NCI-H146 treated with DMSO at 0.1 percent for 48 hours (cell line): Measurements from ENCODE around the gene C20orf204.
A peak's percentile ranks its signal among the peaks of the same experiment; 100 is the strongest.

ENCODE experiments used
- DNase-seq: peaks from one replicate; lab custom pipeline; 2025; ENCODE audit not compliant: unreplicated experiment; lab: John Stamatoyannopoulos, UW

Gene C20orf204

DNA sequence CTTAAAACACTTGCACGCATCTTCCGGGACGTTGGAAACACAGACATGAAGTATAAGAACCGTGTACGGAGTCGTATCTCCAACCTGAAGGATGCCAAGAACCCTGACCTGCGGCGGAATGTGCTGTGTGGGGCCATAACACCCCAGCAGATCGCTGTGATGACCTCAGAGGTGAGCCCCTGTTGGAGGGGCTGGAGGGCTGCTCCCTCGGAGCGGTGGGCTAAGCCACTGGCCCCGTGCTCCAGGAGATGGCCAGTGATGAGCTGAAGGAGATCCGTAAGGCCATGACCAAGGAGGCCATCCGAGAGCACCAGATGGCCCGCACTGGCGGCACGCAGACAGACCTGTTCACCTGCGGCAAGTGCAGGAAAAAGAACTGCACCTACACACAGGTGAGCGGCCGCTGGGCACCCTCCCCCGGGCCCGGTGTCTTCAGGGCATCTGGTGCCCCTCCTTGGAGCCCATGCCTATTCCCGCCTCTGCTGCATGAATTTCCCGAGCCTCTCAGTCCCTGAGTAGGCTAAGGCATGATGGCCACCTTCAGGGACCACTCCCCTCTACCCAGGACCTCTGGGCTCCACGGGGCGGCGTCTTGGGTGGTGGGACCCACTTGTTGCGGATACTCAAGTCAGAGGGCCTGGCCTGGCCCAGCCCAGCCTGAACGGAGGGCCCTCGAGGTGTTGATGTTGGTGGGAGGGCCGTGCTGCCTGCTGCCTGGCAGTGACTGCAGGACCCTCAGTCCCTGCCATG lies 34.4 kb downstream of the C20orf204 start:
- no peak for DNase-seq

DNA sequence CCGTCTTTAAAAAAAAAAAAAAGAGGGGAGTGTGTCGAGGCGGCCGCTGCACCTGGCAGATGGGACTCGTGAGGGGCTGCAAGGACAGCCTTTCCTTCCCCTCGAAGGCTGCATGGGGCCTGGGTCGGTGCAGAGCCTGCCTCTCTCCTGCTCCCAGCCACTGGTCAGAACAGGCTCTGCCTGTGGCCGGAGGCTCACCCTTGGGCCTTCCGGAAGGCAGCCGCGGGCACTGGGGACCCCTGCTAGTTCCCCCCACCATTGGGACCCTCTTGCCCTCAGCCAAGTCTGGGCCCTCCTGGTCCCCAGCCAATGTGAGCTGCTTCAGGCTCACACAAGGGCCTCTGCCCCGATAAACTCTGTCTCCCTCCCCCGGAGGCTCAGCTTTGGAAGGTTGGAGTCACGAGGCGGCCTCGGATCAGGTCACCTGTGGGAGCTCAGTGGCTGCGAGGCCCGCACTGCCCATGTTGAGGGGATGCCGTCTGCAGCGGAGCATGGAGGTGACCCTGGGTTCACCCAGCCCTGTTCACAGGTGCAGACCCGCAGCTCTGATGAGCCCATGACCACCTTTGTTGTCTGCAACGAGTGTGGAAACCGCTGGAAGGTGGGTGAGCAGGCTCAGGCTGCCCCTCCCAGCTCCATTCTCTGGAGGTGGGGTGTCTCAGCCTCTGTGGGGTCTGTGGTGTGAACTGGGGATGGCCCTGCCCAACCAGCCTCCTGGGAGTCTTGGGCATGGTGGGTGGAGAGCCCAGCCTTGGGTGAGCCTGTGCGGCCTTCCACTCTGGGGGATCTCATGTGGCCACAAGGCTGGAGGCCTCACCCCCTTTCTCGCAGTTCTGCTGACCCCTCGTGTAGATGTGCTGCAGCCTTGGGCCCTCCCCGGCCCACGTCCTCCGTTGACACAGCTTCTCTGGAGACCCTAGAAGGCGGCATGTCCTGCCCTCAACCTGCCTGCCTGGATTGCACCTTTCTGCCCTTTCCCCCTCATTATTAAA lies 35.7 kb downstream of the C20orf204 start:
- no peak for DNase-seq

DNA sequence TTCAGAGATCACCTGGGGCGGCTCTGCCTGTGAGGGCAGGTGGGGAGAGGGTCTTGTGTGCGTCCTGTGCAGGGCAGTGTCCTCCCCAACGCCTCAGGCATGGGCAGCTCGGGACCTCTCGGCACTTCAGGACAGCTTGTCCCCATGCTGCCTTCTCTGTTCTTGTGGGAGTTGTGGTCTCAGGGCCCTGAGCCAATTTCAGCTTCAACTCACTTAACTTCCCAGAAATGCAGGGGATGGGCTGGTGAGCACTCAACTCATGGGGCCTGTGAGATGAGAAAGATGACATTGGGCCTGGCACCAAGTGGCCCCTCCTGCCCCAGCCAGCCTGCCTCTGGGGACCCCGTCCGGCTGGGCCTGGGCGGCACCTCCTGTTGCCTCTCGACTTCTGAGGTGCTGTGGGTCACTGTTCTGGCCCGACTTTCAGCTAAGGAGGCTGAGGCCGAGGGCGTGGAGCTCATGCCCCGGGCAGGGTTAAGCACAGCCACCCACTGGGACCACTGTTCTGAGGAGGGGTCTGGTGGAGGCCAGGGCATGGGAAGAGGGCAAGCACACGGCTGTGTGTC lies 36.6 kb downstream of the C20orf204 start:
- DNase-seq: no peak

DNA sequence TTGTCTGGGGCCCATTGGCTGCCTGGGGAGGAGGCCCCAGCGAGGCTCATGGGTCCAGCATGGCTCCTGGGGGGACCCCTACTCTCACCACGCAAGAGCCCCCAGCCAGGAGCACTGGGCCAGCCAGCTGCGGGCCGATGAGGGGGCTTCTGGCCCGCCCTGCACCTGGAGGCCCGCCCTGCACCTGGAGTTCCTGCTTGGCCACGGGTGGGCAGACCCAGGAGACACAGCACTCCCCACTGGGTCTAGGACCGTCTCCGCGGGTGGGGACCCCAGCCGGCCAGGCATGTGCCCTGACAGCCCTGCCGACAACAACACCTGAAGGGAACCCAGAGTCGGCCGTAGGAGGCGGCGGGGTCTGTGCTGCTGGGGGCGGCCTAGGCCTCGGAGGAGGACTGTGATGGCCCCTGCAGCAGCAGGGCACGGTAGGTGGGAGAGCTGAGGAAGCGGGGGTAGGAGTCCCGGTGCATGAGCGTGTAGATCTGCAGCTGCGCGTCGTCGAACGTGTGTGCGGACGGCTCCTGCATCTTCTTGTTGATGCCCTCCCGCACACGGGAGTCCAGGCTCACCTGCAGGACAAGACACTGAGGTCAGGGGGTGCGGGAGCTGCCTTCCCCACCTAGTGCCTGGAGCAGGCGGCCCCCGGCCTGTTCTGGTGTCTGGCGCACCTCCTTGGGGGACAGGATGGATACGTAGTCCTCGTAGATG lies 37.6 kb downstream of the C20orf204 start:
- no peak for DNase-seq

DNA sequence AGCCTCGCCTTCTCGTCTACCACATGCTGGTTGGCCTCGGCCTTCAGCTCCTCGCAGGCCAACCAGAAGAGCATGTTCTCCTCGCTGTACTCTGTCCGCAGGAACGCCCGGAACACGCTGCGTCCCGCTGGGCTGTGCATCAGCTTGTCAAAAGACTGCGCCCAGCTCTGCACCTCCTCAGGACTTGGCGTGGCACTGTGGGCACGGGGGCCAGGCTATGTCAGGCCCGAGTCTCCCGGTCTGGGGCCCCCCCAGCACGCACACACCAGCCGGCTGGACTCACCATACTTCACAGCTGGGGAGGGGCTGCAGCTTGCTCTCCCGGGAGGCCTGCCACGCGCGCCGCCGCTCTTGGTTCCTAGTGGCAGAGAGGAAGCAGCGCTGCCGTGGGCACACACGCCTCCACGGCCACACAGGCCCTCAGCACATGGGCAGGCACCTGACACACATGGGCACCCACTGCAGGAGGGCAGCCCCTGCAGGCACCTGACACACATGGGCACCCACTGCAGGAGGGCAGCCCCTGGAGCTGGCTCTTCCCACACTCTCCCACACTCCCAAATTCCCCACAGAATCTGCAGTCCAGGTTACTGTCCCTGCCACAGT lies 38.3 kb downstream of the C20orf204 start:
- no peak for DNase-seq

DNA sequence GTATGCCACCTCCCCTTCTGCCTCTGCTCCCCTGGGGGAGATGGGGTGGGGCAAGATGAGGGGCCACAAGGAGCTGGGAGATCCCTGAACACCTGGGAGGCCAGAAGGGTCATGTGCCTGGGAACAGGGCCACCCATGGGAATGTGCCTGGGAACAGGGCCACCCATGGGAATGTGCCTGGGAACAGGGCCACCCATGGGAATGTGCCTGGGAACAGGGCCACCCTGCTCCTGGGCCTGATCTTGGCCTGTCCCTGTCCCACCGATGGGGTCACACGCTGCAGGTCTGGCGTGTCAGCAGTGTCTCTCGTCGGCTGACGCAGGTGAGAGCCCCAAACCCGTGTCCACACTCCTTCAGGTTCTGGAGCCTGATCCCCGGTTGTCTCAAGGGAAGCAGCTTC lies 39.0 kb downstream of the C20orf204 start:
- DNase-seq: no peak

DNA sequence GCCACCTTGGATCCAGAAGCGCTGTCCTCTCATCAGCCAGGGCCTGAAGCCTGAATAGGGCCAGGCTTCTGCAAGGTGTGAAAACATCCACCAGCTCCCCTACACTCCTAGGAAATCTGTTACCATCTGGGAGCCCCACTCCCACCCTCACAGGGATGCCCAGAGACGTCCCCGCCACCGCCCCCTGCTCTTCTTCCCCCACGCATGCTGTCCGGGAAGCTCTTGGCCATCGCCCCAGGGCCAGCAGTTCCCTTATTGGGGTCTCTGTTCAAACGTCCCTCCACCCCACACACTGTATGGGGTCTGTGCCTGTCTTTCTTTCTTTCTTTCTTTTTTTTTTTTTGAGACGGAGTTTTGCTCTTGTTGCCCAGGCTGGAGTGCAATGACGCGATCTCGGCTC lies 39.6 kb downstream of the C20orf204 start:
- DNase-seq: no peak

DNA sequence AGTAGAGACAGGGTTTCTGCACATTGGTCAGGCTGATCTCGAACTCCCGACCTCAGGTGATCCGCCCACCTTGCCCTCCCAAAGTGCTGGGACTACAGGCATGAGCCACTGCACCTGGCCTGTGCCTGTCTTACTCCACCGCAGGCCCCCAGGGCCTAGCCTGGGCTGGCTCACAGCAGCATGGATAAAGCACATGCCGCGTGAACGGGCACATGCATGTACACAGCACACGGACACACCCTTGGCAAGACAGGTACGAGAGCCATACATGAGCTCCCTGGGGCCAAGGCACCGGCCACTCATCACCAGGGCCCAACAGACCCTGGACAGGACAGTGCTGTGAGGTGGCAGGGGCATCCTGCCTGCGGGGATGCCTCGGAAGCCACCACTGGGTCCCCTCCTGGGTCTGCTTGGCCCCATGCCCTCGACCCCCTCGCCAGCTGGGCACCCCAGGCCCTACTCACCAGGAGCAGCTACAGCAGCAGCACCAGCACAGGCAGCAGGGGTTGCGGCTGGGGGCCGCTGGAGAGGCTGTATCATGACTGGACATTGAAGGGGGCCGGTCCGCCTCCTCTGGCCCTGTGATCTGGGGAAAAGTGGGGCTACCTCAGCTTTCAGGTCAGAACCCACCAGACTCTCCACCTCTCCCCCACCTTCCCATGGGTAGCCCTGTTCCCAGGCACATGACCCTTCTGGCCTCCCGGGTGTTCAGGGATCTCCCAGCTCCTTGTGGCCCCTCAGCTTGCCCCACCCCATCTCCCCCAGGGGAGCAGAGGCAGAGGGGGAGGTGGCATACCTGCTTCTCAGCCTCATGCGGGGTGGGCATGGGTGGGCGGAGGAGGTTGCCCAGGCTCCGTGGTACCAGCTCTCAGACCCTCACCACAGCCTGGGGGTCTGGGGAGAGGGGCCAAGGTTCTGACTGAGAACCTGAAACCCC lies 40.3 kb downstream of the C20orf204 start:
- DNase-seq: no peak

DNA sequence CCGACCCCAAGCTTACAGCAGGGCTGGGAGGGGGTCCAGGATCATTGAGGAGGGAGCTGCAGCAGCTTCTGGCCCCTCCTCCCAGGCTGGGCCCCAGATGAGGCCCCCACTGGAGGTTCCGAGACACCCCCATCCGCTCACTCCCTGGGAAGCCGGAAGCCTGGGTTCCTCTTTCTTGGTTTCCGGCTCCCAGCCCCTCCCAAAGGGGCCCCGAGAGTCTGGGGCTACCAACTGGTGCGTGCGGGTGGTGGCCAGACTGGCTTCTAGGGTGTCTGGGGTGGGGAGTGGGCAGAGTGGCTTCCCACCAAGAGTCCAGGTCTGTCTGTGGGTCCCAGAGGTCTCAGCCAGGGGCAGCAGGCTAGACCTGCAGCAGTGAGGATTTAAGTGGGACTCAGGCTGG lies 41.1 kb downstream of the C20orf204 start:
- DNase-seq: no peak

DNA sequence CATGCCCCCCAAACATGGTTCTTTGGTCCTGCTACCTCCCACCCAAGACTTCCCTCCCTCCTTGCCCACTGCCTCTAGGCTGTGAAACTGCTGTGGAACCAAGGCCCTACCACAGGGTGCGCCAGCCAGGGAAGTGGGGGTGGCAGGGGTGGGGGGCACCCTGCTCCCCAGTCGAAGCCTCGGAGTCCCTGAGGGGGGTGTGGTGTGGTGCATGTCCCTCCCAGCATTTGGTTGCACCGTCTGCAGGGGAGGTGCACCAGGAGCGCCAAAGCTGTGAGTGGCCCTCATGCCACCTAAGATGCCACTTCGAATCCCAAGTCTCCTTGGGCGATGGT lies 41.5 kb downstream of the C20orf204 start:
- no peak for DNase-seq

DNA sequence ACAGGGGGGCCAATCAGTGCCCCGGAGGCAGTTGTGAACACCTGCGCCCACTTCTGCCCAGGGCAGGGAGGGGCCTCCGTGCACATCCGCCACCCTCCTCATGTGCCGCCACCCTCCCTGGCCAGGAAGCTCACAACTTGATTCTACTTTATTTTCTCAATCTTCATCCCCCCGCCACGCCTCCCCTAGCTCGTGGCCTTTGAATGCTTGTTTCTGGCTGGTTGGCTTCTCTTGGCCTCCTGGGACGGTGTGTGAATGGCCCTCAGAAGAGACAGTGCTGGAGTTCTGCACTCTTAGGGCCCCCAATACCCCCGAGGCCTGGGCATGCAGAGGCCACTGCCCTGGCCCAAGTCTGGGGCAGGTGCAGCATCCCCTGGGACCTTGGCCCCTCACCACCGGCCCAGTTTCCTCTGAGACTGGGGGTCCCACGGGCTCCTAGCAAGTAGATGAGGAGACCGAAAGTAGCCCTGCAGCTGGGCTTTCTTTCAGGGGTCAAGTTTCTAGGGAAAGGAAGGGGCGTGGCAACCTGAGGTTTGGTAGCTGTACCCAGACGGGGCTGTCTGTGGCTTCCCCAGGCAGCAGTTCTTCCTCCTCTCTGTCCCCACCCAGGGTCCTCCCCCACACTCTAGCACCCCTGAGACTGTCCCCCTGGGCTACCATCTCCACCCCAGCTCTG lies 42.0 kb downstream of the C20orf204 start:
- DNase-seq: no peak

DNA sequence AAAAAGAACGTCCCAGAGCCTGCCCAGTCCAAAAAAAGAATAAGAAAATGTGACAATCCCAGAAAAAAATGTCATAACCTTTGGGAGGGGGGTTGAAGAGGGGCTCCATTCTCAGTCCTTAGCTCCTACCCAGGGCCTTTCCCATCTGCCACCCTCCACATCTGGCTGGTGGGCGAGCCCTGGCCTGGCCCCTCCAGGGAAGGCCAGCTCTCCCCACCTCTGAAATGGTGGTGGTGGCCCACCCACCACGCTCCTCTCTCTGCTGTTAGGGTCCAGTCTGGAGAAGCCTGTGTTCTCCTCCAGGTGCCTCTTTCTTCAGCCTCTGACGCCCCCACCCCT lies 42.9 kb downstream of the C20orf204 start:
- no peak for DNase-seq

DNA sequence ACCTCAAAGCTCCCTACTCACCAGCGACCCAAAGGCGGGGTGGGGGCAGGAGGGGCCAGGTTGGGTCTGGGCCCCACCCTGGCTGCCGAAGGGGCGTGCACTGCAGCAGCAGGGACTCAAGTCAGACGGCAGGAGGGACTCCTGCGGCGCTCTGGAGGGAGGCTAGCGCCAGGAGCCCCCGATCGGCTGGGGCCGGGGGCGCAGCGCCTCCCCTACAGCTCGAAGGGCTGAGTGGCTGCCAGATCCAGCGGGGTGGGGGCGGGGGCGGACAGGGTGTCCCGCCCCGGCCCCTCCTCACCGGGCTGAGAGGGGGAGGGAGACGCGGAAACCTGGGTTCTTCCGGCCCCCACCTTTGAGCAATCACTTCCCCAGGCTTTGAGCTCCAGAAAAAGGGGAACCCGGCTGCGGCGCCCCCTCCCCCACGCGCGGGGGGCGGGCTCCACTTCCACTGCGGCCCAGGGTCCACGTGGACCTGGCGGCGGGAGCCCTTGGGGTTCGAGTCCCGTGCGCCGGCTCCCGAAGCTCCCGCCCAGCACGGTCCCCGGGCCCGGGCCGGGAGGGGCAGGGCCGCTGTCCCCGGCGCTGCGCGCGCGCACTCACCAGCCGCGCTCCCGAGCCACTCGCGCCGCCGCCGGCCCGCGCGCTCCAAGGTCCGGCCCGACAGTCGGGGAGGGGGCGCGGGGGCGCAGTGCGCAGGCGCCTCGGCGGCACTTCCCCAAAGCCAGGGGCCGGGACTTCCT lies 43.5 kb downstream of the C20orf204 start, which contains the start of gene RGS19:
TSS of gene RGS19 (minus strand) at position 246 of the 740 bp plus-strand sequence. CDS start 2,632 bp downstream, outside the sequence.
- peak; percentile 36 for DNase-seq

DNA sequence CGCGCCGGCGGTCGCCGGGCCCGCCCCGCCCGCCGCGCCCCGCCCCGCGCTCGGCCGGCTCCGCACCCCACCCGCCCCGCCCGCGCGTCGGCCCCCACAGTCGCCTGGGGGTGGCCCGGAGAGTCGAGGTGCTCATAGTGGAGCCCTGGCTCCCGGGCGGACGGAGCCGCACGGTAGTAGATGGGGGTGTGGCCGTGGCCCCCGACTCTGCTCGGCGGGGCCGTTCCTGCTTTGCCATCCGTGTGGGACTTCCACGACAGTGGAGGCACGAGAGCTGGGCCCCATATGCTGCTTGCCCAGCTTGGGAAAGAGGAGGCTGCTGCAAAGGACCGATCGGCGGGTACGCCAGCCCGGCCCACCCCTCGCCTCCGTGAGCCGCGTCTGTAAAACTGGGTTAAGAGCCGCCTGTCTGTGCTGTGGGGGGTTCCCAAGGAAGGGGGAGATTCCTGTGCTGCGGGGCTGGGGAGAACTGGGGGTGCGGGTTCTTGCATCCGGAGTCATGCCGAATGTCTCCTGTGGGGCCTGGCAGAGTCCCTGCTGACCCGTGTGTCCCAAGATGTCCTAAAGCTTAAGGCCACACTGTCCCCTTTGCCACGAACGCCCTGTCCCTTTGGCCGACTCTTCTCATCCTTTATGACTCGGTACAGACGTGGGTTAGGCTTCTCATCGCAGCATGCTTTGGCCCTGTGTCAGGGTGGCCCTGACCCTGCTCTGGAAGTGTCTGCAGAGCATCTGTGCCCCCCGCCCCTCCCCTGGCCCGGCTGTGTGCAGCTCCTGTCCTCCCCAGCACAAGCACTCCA lies 44.2 kb downstream of the C20orf204 start, which contains the start of gene OPRL1:
TSS of gene OPRL1 (plus strand) at position 70 of the 800 bp plus-strand sequence. CDS start 12,639 bp downstream, outside the sequence.
- no peak for DNase-seq

DNA sequence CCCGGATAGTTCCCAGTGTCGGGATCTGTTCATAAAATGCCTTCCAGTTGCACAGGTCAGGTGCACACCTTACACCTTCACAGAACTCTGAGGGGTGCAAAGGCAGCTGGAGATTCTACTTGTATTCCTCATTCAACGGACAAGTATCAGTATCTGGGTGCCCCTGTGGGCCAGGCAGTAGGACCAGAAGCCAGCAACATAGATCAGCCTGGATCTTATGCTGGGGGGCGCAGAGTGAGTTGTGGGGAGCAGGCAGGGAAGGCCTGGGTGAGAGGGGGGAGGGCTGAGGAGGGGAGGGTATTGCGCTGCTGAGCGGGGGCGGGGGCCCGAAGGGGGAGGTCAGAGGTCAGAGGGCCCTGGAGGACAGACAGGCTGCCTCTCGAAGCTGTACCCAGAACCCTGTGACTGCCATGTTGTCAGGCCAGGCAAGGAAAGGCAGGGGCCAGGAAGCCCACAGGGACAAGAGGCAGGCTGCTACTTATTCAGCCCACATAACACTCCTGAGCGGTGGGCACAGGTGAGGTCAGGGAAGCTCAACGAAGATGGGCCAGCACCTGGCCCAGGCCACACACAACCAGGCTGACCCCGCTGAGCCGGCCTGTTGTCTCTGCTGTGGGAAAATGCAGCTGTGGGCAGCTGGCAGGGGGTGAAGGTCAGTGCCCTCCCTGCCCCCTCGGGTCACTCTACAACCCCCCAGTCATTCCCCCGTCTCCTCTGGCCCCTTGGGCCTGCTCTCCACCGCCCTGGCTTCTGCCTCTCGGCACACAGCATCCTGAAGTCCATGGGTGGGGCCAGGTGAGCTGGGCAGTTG lies 45.0 kb downstream of the C20orf204 start:
- DNase-seq: no peak

DNA sequence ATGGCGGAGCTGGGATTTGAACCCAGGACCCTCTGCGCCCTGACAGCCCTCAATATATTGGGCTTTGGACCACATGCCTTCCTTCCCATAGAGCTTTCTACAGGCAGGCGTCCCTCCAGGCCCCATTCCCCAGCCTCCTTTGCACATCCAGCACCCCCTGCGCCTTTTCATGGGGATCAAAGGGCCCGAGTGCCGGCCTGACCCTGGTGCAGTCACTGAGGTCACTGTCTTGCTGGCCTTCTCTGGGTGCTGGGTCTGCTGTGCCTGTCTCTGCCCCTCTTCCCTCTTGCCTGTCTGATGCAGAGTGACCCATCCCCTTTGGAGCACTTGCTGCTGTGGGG lies 45.6 kb downstream of the C20orf204 start:
- DNase-seq: no peak
